NCI-H774 (cell line): ENCODE measurements around the gene LCN15.
"Not testable (repeated sequence)": the region's sequence is repeated elsewhere in the genome, so short reads cannot be mapped to it uniquely, and the experiment has no call there.

Experiments used
- DNase-seq: peaks from one replicate; lab custom pipeline; 2025; lab: John Stamatoyannopoulos, UW

The LCN15 gene

DNA sequence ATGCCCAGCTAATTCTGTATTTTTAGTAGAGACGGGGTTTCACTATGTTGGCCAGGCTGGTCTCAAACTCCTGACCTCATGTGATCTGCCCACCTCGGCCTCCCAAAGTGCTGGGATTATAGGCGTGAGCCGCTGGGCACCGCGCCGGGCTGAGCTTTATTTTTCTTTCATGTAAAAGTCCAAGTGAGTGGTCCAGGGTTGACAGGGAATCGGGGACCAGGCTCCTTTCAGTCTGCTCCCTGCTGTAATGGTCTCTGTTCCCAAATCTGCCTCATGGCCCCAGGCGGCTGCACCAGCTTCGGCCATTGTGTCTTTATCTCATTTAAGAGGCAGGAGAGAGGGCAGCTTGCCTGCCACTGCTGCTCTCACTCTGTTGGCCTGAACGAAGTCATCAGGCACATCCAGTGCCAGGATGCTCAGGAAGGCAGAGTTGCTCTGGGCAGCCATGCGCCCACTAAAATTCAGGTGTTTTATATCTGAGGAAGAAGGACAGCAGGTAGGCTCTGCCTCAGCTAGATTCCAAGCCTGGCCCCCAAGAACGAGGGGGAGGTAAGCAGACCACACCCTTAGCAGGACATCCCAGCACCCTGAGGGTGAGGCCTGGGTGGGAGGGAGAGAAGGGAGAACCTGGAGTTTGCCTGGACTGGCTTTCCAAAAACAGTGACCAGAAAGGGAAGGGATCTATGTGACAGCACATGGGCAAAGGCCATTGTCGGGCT, 30.1 kb upstream of the LCN15 start:
- no peak for DNase-seq

DNA sequence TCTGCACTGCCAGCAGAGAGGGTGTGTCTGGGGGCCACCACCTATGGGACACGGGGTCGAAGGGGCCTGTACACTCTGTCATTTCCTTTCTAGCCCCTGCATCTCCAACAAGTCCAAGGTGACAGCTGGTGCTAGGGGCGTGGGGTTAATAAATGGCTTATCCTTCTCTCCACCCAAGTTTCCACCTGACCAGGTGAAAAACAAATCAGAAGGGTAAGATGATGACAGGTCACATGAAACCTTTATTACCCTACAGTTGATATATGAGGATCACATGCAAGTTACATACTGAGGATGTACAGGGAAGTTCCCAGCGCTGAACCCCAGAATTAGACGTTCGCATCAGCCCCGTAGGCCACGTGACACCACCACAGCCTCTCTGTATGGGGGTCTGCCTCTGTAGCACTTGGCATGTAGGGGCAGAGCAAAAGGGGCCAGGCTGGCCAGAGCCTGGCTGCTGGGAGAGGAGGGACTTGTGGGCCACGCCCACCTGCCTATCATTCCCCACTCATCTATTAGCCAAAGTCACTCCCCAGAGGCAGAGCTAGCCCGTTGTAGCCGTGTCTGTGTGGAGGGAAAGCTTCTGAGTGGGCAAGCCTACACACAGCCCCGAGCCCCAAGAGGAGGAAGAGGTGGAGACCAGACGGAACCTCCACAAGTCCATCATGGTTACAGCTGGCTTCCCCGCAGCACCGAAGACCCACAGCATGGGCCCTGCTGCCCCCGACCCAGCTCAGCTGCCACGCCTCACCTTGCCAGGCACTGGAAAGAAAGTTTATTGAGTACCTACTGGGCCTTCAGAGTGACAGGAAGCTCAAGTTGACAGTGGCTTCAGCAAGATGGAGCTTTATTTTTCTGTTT, 29.0 kb upstream of the LCN15 start:
- no peak for DNase-seq

DNA sequence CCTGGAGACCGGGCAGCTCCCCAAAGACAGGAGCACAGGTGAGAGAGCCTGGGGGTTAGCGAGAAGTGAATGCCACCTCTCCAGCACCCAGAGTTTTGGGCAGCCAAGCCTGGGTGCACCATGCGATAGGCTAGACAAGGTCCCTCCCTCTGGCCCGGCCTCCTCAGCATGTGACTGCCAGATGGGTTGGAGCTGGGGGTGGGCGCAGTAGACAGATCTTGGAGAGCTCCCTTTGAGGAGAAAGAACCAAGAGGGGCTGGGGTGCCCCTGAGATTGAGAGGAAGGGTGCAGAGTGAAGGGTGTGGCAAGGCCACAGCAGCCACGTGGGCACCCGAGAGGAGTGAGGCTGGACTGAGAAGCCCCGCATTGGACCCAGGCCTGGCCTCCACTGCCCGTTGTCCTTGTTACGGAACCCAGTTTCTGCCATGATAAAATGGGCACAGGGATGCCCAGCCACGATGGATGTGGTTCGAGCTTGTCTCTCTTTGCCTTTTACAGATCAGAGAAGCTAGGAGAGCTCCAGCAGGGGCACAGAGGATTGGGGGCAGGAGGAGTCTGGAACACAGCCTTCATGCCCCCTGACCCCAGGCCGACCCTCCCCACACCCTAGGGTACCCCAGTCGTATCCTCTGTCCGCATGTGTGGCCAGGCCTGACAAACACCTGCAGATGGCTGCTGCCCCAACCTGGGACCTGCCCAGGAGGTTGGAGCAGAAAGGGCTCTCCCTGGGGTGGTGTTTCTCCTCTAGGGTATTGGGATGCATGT, 28.2 kb upstream of the LCN15 start:
- DNase-seq, result no peak

DNA sequence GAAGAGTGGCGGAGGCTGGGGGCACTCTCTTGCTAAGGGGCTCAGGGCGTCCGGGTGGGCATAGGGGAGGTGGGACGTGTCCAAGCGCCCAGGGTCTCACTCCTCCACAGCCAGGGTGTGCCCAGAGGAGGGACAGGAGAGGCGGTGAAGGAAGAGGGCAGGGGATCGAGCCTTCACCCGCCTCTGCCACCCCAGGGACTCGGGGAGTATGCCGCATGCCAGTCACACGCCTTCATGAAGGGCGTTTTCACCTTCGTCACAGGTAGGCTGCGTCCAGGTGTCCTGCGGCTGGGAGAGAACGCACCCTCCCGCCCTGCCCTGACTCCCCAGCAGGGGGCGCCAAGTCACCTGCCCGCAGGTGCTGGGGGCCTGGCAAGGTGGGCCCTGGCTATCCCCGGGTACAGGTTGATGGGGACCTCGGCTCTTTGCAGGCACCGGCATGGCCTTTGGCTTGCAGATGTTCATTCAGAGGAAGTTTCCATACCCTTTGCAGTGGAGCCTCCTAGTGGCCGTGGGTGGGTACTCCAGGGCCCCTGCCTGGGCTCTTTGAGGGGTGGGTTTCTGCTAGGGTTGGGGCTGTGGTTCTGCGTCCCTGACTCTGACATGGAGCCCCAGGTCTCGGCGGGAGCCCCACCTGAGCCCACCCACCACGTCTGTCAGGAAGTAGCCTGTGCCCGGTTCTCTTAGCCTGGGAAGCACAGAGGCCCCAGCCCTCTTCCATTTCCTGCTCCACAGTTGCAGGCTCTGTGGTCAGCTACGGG, 27.4 kb upstream of the LCN15 start:
- peak; percentile 80 for DNase-seq

DNA sequence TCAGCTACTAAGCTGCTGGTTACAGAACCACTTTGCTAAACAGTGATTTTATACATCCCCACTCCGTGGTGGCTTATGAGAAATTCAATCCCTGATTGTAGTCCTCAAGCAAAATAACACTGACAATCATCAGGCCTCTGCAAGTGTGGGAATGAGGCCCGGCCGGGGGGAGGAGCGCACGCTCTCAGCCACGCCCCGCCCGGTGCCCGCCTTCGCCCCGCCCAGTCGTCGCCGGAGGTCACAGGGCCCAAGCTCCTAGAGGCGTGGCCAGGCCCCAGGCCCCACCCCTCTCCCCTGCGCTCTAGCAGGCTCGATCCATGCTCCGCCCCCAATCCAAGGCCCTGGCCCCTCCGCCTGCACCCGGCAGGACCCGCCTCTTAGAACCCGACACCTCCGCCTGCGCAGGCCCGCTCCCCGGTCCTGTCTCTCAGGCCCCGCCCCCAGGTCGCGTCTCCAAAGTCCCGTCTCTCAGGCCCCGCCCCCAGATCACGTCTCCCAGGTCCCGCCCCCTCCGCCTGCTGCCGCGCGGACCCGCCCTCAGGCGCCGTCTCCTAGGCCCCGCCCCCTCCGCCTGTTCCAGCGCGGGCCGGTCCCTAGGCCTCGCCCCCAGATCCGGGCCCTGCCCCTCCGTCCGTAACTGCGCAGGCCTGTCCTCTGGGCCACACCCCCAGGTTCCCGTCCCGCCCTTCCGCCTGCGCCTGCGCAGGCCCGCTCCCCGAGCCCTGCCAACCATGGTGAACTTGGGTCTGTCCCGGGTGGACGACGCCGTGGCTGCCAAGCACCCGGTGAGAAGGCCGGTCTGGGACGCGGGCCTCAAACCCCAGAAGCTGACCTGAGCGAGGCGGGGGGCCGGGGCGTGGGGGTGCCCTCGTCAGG, 26.6 kb upstream of the LCN15 start, which contains the start of gene TMEM141:
Gene TMEM141, plus strand, starts transcription at position 705 of the 876 bp plus-strand sequence. Its CDS starts 27 bp downstream, at position 732.
- peak; percentile 100 for DNase-seq

DNA sequence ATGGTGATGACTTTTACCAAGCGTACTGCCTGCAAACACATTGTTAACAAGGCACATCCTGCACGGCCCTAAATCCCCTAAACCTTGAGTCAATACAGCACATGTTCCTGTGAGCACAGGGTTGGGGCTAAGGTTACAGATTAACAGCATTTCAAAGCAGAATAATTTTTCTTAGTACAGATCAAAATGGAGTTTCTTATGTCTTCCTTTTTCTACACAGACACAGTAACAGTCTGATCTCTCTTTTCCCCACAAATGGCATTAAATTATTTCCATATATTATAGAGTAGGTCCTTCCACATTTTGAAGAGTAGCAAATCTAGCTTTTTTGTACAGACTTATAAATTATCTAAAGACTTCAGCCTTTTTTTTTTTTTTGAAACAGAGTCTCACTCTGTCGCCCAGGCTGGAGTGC, 25.2 kb upstream of the LCN15 start:
- DNase-seq, result no peak

DNA sequence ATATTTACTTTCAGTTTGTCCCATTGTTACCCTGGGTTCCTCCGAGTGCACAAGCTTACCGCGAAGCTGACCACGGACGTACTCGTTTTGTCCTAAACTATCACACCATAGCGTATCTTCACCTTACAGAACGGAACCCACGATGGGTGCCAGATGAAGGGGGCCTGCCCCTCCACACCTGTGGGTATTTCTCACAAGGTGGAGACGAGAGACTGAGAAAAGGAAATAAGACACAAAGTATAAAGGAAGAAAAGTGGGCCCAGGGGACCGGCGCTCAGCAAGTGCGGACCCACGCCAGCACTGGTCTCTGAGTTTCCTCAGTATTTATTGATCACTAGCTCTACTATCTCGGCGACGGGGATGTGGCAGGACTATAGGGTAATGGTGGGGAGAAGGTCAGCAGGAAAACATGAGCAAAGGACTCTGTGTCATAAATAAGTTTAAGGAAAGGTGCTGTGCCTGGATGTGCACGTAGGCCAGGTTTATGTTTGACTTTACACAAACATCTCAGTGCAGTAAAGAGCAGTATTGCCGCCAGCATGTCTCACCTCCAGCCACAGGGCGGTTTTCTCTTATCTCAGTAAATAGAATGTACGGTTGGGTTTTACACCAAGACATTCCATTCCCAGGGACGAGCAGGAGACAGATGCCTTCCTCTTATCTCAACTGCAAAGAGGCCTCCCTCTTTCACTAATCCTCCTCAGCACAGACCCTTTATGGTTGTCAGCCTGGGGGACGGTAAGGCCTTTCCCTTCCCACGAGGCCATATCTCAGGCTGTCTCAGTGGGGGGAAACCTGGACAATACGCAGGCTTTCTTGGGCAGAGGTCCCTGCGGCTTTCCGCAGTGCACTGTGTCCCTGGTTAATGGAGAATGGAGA, 24.6 kb upstream of the LCN15 start:
- DNase-seq, result not testable (repeated sequence)

DNA sequence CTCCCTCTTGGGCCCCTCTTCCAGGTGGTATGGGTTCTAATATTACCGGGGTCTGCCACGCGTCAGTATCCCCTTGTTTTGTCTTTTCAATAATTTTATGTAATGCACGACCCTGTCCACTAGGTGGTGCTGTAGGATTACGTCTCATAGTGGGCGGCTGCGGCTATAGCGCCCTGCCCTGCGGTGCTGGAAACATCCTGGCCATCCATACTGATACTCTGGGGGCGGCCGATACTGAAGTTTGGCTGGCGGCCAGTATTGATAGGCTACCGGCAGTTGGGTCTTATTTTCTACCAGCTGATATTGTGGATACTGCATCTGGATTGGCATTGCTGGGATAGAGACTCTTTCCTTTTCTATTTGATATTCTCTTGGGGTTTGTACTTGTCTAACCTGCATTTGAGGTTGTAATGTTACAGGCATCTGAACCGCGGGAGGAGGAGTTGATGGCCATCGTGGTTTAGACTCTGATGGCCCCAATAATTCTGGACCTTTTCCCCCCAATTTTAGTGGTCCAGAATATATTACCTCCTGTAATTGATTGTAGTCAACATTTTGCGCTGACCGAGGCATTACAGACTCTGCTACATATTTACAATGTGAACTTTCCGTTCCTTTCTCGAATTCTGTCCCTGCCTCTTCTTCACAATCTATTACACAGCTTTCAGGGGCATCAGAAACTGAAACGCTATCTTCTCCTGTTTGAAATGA, 23.5 kb upstream of the LCN15 start:
- peak; percentile 83 for DNase-seq

DNA sequence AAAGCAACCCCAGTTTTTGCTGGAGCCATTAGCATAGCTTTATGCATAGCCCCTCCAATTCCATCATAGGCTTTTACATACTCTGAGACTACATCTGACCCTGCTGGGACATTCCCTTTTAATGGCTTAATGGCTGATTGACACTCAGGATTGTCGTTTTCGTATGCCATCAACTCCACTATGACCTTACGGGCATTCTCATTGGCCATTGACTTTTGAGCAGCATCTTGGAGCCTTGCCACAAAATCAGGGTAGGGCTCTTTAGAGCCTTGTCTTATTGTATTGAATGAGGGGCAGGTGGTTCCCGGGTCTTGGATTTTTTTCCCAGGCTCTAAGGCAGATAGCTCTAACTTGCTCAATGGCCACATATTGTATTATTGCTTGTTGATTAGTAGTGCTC, 22.7 kb upstream of the LCN15 start:
- DNase-seq, result not testable (repeated sequence)

DNA sequence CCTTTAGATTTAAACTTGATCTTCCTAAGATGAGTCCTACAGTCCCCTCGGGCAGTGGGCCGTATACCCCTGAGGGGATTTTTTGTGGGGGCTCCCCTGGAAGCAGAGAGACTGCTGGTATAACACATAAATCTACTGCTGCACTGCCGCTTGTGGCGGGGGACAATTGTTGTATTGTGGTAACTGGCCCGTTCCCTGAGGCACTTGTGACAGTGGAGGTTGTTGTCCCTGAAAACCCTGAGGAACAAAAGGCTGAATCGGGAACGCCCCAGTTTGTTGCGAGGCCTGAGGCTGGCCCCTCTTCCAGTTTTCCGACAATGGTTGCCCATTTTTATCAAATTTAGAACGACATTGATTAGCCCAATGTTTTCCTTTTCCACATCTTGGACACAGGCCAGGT, 22.1 kb upstream of the LCN15 start:
- DNase-seq, result no peak

DNA sequence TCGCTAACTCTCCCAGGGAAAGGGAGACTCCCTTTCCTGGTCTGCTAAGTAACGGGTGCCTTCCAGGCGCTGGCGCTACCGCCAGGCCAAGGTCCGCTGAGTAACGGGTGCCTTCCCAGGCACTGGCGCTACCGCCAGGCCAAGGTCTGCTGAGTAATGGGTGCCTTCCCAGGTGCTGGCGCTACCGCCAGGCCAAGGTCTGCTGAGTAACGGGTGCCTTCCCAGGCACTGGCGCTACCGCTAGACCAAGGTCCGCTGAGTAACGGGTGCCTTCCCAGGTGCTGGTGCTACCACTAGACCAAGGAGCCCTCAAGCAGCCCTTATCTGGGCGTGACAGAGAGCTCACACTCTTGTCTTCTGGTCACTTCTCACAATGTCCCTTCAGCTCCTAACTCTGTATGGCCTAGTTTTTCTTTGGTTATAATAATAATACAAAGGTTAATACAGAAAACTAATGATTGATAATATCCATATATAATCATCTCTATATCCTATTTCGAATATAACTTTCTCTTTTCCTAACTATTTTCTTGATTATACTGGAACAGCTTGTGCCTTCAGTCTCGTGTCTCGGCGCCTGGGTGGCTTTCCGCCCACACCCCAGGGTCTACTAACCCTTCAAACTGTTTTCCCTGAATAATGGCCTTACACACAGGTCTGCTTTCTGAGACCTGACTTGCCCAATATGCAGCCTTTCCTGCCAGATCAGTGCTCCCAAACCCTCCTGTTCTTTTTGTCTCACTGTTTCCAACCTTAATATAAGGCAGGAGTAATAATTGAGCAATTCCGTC, 21.4 kb upstream of the LCN15 start:
- DNase-seq, result not testable (repeated sequence)

DNA sequence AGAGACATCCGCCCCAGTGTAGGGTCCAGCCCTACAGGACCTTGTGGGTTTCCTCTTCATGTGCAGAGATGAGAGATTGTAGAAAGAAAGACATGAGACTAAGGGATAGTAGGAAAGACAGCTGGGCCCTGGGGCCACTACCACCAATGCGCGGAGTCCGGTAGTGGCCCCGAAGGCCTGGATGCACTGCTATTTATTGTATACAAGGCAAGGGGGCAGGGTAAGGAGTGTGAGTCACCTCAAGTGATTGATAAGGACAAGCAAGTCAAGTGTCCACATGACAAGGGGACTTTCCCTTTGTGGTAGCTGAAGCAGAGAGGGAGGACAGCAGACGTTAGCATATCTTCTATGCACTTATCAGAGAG, 20.7 kb upstream of the LCN15 start:
- no peak for DNase-seq

DNA sequence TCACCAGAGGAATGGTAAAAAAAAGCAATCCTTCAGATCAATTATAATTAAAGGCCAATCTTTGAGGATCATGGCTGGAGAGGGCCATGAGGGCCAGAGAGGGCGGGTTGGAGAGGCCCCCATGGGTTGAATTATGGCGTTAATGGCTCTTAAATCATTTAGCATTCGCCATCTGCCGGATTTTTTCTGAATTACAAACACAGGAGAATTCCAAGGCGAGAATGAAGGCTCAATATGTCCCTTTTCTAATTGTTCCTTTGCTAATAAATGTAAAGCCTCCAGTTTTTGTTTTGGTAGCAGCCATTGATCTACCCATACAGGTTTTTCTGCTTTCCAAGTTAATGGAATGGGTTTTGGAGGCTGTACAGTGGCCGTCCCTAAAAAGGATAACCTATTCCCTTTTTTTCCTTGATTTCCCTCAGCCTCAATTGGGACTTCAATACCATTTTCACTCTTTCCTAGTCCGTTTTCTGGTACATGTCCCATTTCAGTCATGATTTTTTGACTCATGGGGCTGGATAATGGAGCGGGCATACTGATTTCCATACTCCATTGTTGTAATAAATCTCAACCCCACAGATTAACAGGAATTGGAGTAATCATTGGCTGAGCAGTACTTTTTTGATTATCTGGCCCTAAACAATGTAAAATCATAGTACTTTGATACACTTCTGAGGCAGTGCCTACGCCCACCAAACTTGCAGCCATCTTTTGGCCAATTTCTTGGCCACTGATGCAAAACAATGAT, 20.1 kb upstream of the LCN15 start:
- peak; percentile 44 for DNase-seq

DNA sequence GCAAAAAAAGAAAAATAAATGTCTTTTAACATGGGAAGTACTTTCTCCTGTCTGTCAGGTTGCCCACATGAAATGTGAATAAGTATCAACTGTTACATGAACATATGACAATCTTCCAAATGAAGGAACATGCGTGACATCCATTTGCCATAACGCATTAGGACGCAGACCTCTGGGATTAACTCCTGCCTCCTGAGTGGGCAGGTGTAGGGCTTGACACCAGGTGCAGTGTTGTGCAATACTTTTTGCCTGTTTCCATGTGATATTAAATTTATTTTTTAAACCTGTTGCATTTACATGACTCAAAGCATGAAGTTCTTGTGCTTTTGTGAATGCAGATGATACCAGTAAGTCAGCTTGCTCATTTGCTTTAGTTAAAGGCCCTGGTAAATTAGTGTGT, 18.1 kb upstream of the LCN15 start:
- no peak for DNase-seq

DNA sequence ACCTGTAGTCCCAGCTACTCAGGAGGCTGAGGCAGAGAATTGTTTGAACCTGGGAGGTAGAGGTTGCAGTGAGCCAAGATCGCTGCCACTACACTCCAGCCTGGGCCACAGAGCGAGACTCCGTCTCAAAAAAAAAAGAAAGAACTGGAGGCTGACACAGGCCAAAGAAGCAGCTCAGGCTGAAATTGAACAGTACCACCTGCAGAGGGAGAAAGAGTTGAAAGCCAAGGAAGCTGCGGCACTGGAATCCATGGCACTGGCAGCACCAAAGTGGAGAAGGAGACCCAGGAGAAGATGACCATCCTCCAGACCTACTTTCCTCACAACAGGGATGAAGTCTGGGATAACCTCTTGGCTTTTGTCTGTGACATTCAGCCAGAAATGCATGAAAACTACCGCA, 15.5 kb upstream of the LCN15 start:
- DNase-seq, result no peak

DNA sequence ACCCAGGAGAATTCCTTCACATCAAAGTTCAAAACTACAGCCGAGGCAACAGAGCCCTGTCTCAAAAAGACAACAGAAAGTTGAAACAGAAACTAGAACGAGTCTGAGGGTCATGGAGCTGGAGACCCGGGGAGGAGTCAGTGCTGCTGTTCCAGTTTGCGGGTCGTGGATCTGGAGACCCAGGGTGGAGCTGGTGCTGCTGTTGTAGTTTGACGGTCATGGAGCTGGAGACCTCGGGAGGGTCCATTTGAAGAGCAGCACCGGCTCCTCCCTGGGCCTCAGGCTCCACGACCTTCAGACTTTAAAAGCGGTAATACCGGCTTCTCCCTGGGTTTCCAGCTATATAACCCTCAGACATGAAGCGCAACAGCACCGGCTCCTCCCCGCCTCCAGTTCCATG, 13.0 kb upstream of the LCN15 start:
- DNase-seq, result no peak

DNA sequence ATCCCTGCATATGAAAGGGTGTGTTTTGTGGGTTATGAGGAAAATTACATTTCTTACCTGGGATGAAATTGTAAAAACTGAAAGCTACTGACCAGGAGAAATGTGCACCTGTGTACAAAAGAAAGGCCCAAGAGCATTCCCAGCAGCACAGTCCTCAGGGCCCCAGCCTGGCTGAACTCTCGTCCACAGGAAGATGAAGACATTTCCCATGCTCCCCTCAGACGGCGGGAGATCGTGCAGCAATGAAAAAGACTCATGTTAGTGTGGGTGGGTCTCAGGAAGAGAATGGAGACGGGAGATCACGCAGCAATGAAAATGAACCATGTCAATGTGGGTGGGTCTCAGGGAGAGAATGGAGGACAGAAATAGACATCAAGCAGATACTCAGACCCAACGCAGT, 12.6 kb upstream of the LCN15 start:
- no peak for DNase-seq

DNA sequence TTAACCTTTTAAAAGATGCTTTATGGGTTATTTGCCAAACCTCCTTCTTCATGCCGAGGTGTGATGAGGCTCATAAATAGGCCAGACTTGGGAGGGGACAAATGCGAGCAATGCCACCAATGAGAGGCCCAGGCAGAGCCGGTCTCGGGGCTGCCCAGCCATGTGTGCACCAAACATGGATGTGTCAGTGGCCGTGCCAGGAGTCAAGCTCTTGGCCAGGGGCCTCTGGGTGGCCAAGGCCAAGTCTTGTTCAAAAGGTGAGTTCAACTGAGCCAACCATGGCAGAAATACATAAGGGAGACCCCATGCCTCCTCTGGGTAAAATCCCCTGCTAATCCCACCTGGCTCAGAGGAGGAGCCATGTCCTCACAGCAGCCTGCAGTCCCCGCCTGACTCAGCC, 10.9 kb upstream of the LCN15 start:
- DNase-seq, result no peak
